ENCODE results near the gene BTRC. TPM values are rescaled to one million over a fixed set of nuclear protein-coding genes. Genes with fewer than 3 reads are reported as not detected.

BTRC gene
- total RNA-seq, 1 experiment from 2014 or later = 1.8 TPM

- Histone ChIP-seq H3K9ac (ENCODE audit: low read length) (no peak overlapping the region), H2AFZ (ENCODE audit: low read length) (no peak overlapping the region), H3K79me2 (ENCODE audit: low read length) (no peaks in the 10 kb centered on the region), H4K20me1 (ENCODE audit: insufficient read depth, low read depth, low read length) (0 out of 2 replicates have a peak, but pooled peaks cover 2% of the 10 kb centered on the region), H3K4me1 (ENCODE audit: low read length) (no peaks in the 10 kb centered on the region), H3K9me2 (replicated peaks; ENCODE audit: insufficient read depth, low read length) (no peaks in the 10 kb centered on the region), H3K9me3 (ENCODE audit: low read length) (no peaks in the 10 kb centered on the region), H3K27me3 (ENCODE audit: low read length) (no peaks in the 10 kb centered on the region), H3K4me2 (ENCODE audit: low read depth, low read length, poor library complexity, severe bottlenecking) (no peak overlapping the region), H3K4me3 (ENCODE audit: low read length) (no peak overlapping the region), H3K36me3 (ENCODE audit: insufficient read depth, low read length) (no peaks in the 10 kb centered on the region), H3K27ac (ENCODE audit: low read length) (no peak overlapping the region)
- DNase-seq = no peak
These were observed 93.0 kb downstream of the BTRC start for GRCh38 chr10:101446947-101447346.

- Histone ChIP-seq H2AFZ (ENCODE audit: low read length) (no peak overlapping the region), H3K27ac (ENCODE audit: low read length) (no peak overlapping the region), H3K9ac (ENCODE audit: low read length) (no peak overlapping the region), H3K9me2 (replicated peaks; ENCODE audit: insufficient read depth, low read length) (no peaks in the 10 kb centered on the region), H3K4me3 (ENCODE audit: low read length) (no peak overlapping the region), H4K20me1 (ENCODE audit: insufficient read depth, low read depth, low read length) (0 out of 2 replicates have a peak, but pooled peaks cover 2% of the 10 kb centered on the region), H3K79me2 (ENCODE audit: low read length) (no peaks in the 10 kb centered on the region), H3K9me3 (ENCODE audit: low read length) (no peaks in the 10 kb centered on the region), H3K4me1 (ENCODE audit: low read length) (no peaks in the 10 kb centered on the region), H3K4me2 (ENCODE audit: low read depth, low read length, poor library complexity, severe bottlenecking) (no peak overlapping the region), H3K36me3 (ENCODE audit: insufficient read depth, low read length) (no peaks in the 10 kb centered on the region), H3K27me3 (ENCODE audit: low read length) (no peaks in the 10 kb centered on the region)
- no peak for DNase-seq
These were observed 93.5 kb downstream of the BTRC start for GRCh38 chr10:101447477-101447876.

- H2AFZ ChIP-seq (ENCODE audit: low read length) = no peak overlapping the region
- H3K4me1 ChIP-seq (ENCODE audit: low read length) = no peaks in the 10 kb centered on the region
- no peaks in the 10 kb centered on the region for H3K36me3 ChIP-seq (ENCODE audit: insufficient read depth, low read length)
- no peak overlapping the region for H3K4me2 ChIP-seq (ENCODE audit: low read depth, low read length, poor library complexity, severe bottlenecking)
- H3K27me3 ChIP-seq (ENCODE audit: low read length) = no peaks in the 10 kb centered on the region
- no peaks in the 10 kb centered on the region for H3K79me2 ChIP-seq (ENCODE audit: low read length)
- H3K9ac ChIP-seq (ENCODE audit: low read length) = no peak overlapping the region
- no peaks in the 10 kb centered on the region for H4K20me1 ChIP-seq (ENCODE audit: insufficient read depth, low read depth, low read length)
- H3K27ac ChIP-seq (ENCODE audit: low read length) = no peak overlapping the region
- no peaks in the 10 kb centered on the region for H3K9me3 ChIP-seq (ENCODE audit: low read length)
- no peak overlapping the region for H3K4me3 ChIP-seq (ENCODE audit: low read length)
- DNase-seq = no peak
- H3K9me2 ChIP-seq (replicated peaks; ENCODE audit: insufficient read depth, low read length) = no peaks in the 10 kb centered on the region
These were observed 96.5 kb downstream of the BTRC start for GRCh38 chr10:101450277-101451080.

DNA sequence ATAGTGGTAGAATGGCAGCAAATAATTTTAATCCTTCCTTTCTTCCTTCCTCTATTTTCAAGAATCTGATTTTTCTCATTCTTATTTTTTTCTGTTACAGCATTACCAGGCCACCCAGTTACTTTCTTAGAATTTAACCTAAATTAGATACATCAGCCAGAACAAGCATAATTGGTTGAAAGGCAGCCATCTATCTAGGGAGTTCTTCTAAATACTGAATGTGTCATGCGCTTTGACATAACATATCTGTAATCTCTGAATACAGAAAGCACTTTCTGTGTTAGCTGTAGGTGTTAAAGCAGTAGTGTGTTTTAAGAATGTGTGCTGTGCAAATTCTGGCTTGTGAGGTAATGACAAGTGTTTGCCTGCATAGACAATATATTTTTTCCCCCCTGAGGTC, 97.3 kb downstream of the BTRC start:
- Histone ChIP-seq H2AFZ (ENCODE audit: low read length) (no peak overlapping the region), H3K79me2 (ENCODE audit: low read length) (no peaks in the 10 kb centered on the region), H3K27ac (ENCODE audit: low read length) (no peak overlapping the region), H3K4me2 (ENCODE audit: low read depth, low read length, poor library complexity, severe bottlenecking) (no peak overlapping the region), H3K9me3 (ENCODE audit: low read length) (no peaks in the 10 kb centered on the region), H3K9me2 (replicated peaks; ENCODE audit: insufficient read depth, low read length) (no peaks in the 10 kb centered on the region), H3K9ac (ENCODE audit: low read length) (no peak overlapping the region), H4K20me1 (ENCODE audit: insufficient read depth, low read depth, low read length) (no peaks in the 10 kb centered on the region), H3K4me1 (ENCODE audit: low read length) (no peaks in the 10 kb centered on the region), H3K36me3 (ENCODE audit: insufficient read depth, low read length) (no peaks in the 10 kb centered on the region), H3K27me3 (ENCODE audit: low read length) (no peaks in the 10 kb centered on the region), H3K4me3 (ENCODE audit: low read length) (no peak overlapping the region)
- no peak for DNase-seq

DNA sequence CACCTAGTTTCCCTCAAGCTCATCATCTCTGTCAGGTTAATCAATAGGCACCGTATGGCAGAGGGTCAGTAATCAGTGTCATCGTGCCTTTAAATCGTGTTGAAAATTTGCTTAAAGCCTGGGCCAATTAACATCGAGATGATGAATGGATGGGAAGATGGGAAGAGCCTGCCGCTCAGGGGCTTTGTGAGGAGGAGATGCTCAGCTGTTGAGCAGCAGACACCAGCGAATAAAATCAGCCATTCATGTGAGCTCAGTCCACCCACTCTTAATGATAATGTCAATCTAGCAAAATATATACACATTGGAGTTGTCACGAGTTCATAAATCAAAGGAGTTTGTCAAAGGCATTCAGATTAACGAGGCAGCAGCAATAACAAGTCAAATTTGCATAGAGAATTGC, 97.7 kb downstream of the BTRC start:
- Histone ChIP-seq H3K9ac (ENCODE audit: low read length) (no peak overlapping the region), H3K36me3 (ENCODE audit: insufficient read depth, low read length) (no peaks in the 10 kb centered on the region), H3K27me3 (ENCODE audit: low read length) (no peaks in the 10 kb centered on the region), H3K4me1 (ENCODE audit: low read length) (no peaks in the 10 kb centered on the region), H3K9me3 (ENCODE audit: low read length) (no peaks in the 10 kb centered on the region), H3K4me2 (ENCODE audit: low read depth, low read length, poor library complexity, severe bottlenecking) (no peak overlapping the region), H3K9me2 (replicated peaks; ENCODE audit: insufficient read depth, low read length) (no peaks in the 10 kb centered on the region), H3K4me3 (ENCODE audit: low read length) (no peak overlapping the region), H4K20me1 (ENCODE audit: insufficient read depth, low read depth, low read length) (no peaks in the 10 kb centered on the region), H2AFZ (ENCODE audit: low read length) (no peak overlapping the region), H3K27ac (ENCODE audit: low read length) (no peak overlapping the region), H3K79me2 (ENCODE audit: low read length) (no peaks in the 10 kb centered on the region)
- DNase-seq = no peak

GRCh38 chr10:101452176-101452575, 98.2 kb downstream of the BTRC start:
- Histone ChIP-seq H3K4me2 (ENCODE audit: low read depth, low read length, poor library complexity, severe bottlenecking) (no peak overlapping the region), H3K4me3 (ENCODE audit: low read length) (no peak overlapping the region), H3K9ac (ENCODE audit: low read length) (no peak overlapping the region), H3K4me1 (ENCODE audit: low read length) (no peaks in the 10 kb centered on the region), H3K27me3 (ENCODE audit: low read length) (no peaks in the 10 kb centered on the region), H4K20me1 (ENCODE audit: insufficient read depth, low read depth, low read length) (no peaks in the 10 kb centered on the region), H3K36me3 (ENCODE audit: insufficient read depth, low read length) (no peaks in the 10 kb centered on the region), H3K79me2 (ENCODE audit: low read length) (no peaks in the 10 kb centered on the region), H3K27ac (ENCODE audit: low read length) (no peak overlapping the region), H3K9me2 (replicated peaks; ENCODE audit: insufficient read depth, low read length) (no peaks in the 10 kb centered on the region), H2AFZ (ENCODE audit: low read length) (no peak overlapping the region), H3K9me3 (ENCODE audit: low read length) (no peaks in the 10 kb centered on the region)
- no peak for DNase-seq

- Histone ChIP-seq H3K79me2 (ENCODE audit: low read length) (no peaks in the 10 kb centered on the region), H3K9ac (ENCODE audit: low read length) (no peak overlapping the region), H3K27ac (ENCODE audit: low read length) (no peak overlapping the region), H3K36me3 (ENCODE audit: insufficient read depth, low read length) (no peaks in the 10 kb centered on the region), H4K20me1 (ENCODE audit: insufficient read depth, low read depth, low read length) (no peaks in the 10 kb centered on the region), H3K9me3 (ENCODE audit: low read length) (no peaks in the 10 kb centered on the region), H3K9me2 (replicated peaks; ENCODE audit: insufficient read depth, low read length) (no peaks in the 10 kb centered on the region), H3K4me1 (ENCODE audit: low read length) (no peaks in the 10 kb centered on the region), H2AFZ (ENCODE audit: low read length) (no peak overlapping the region), H3K4me3 (ENCODE audit: low read length) (no peak overlapping the region), H3K4me2 (ENCODE audit: low read depth, low read length, poor library complexity, severe bottlenecking) (no peak overlapping the region), H3K27me3 (ENCODE audit: low read length) (no peaks in the 10 kb centered on the region)
- no peak for DNase-seq
These were observed 98.6 kb downstream of the BTRC start for GRCh38 chr10:101452593-101452992.

GRCh38 chr10:101453318-101453717, 99.4 kb downstream of the BTRC start:
- no peak overlapping the region for H3K4me2 ChIP-seq (ENCODE audit: low read depth, low read length, poor library complexity, severe bottlenecking)

More at GRCh38 chr10:101453318-101453717, 99.4 kb downstream of the BTRC start:
- H3K9me3 ChIP-seq (ENCODE audit: low read length) = no peaks in the 10 kb centered on the region
- no peaks in the 10 kb centered on the region for H3K79me2 ChIP-seq (ENCODE audit: low read length)
- no peaks in the 10 kb centered on the region for H3K27me3 ChIP-seq (ENCODE audit: low read length)
- H3K27ac ChIP-seq (ENCODE audit: low read length) = no peak overlapping the region
- H3K9me2 ChIP-seq (replicated peaks; ENCODE audit: insufficient read depth, low read length) = no peaks in the 10 kb centered on the region
- no peak overlapping the region for H3K9ac ChIP-seq (ENCODE audit: low read length)
- H2AFZ ChIP-seq (ENCODE audit: low read length) = no peak overlapping the region
- no peaks in the 10 kb centered on the region for H4K20me1 ChIP-seq (ENCODE audit: insufficient read depth, low read depth, low read length)
- H3K36me3 ChIP-seq (ENCODE audit: insufficient read depth, low read length) = no peaks in the 10 kb centered on the region
- H3K4me1 ChIP-seq (ENCODE audit: low read length) = no peaks in the 10 kb centered on the region
- H3K4me3 ChIP-seq (ENCODE audit: low read length) = no peak overlapping the region
- no peak for DNase-seq

Data from Karpas-422 (cell line).